ENCODE data around the gene TTR.

TTR gene

GRCh38 chr18:31612124-31612523, 20.4 kb downstream of the TTR start:
- no peak for DNase-seq (ENCODE audit: extremely low read depth in 1 of 2, low read depth in 1 of 2)

- DNase-seq (ENCODE audit: extremely low read depth in 1 of 2, low read depth in 1 of 2), result no peak
Measured at GRCh38 chr18:31614044-31614443, 22.4 kb downstream of the TTR start.

- no peak for DNase-seq (ENCODE audit: extremely low read depth in 1 of 2, low read depth in 1 of 2)
Measured at GRCh38 chr18:31616586-31616985, 24.9 kb downstream of the TTR start.

- no peak for DNase-seq (ENCODE audit: extremely low read depth in 1 of 2, low read depth in 1 of 2)
Measured at GRCh38 chr18:31617031-31617717, 25.5 kb downstream of the TTR start.

GRCh38 chr18:31618801-31619200, 27.1 kb downstream of the TTR start:
- no peak for DNase-seq (ENCODE audit: extremely low read depth in 1 of 2, low read depth in 1 of 2)

GRCh38 chr18:31619291-31619690, 27.6 kb downstream of the TTR start:
- no peak for DNase-seq (ENCODE audit: extremely low read depth in 1 of 2, low read depth in 1 of 2)

GRCh38 chr18:31624892-31625640, 33.4 kb downstream of the TTR start:
- DNase-seq (ENCODE audit: extremely low read depth in 1 of 2, low read depth in 1 of 2), result no peak

GRCh38 chr18:31626409-31626808, 34.7 kb downstream of the TTR start:
- DNase-seq (ENCODE audit: extremely low read depth in 1 of 2, low read depth in 1 of 2), result no peak

- DNase-seq (ENCODE audit: extremely low read depth in 1 of 2, low read depth in 1 of 2), result no peak
Measured at GRCh38 chr18:31630549-31630948, 38.9 kb downstream of the TTR start.

- no peak for DNase-seq (ENCODE audit: extremely low read depth in 1 of 2, low read depth in 1 of 2)
Measured at GRCh38 chr18:31631526-31631925, 39.8 kb downstream of the TTR start.

- no peak for DNase-seq (ENCODE audit: extremely low read depth in 1 of 2, low read depth in 1 of 2)
Measured at GRCh38 chr18:31632356-31632755, 40.7 kb downstream of the TTR start.

- DNase-seq (ENCODE audit: extremely low read depth in 1 of 2, low read depth in 1 of 2), result no peak
Measured at GRCh38 chr18:31633392-31634330, 42.0 kb downstream of the TTR start.

- no peak for DNase-seq (ENCODE audit: extremely low read depth in 1 of 2, low read depth in 1 of 2)
Measured at GRCh38 chr18:31634331-31634713, 42.6 kb downstream of the TTR start.

GRCh38 chr18:31636387-31636786, 44.7 kb downstream of the TTR start:
- DNase-seq (ENCODE audit: extremely low read depth in 1 of 2, low read depth in 1 of 2), result no peak

GRCh38 chr18:31637445-31637844, 45.8 kb downstream of the TTR start:
- no peak for DNase-seq (ENCODE audit: extremely low read depth in 1 of 2, low read depth in 1 of 2)

- DNase-seq (ENCODE audit: extremely low read depth in 1 of 2, low read depth in 1 of 2), result no peak
Measured at GRCh38 chr18:31643003-31643402, 51.3 kb downstream of the TTR start.

GRCh38 chr18:31645411-31645810, 53.7 kb downstream of the TTR start:
- no peak for DNase-seq (ENCODE audit: extremely low read depth in 1 of 2, low read depth in 1 of 2)

GRCh38 chr18:31646332-31647126, 54.9 kb downstream of the TTR start:
- no peak for DNase-seq (ENCODE audit: extremely low read depth in 1 of 2, low read depth in 1 of 2)

- DNase-seq (ENCODE audit: extremely low read depth in 1 of 2, low read depth in 1 of 2), result no peak
Measured at GRCh38 chr18:31647127-31647753, 55.6 kb downstream of the TTR start.
